Measurements from ENCODE around the gene BOD1L1.
"Not testable (repeated sequence)": the region's sequence is repeated elsewhere in the genome, so short reads cannot be mapped to it uniquely, and the experiment has no call there.

Gene BOD1L1

DNA sequence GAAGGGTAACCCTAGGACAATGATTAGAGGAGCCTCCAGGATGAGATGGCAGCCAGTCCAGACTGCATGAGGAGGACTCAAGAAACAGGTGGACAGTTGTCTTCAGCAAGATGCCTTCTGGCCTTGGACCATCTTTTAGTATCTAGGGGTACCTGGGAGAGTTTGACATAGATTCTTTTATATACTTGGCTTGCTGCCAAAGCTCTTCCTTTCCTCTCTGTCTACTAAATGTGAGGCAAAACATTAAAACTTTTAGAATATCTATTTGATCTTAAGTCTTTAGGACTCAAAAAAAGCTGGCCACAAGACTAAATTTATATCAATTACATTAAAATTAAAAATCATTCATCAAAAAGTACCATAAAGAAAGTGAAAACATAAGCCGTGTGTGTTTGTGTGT is 64.6 kb downstream of the BOD1L1 start:
- Mint-ChIP-seq H3K9me3 (no peaks in the 10 kb centered on the region), H3K27me3 (peaks cover 0 to 23% of the 10 kb centered on the region in 2 donors), H3K36me3 (ENCODE audit: insufficient read depth) (peaks cover 5% of the 10 kb centered on the region), H3K27ac (no peak overlapping the region), H3K4me3 (no peak overlapping the region), H3K4me1 (ENCODE audit: low read depth in 2 of 2) (no peaks in the 10 kb centered on the region)
- ATAC-seq (replicated peaks) = no peak
- DNase-seq = no peak

DNA sequence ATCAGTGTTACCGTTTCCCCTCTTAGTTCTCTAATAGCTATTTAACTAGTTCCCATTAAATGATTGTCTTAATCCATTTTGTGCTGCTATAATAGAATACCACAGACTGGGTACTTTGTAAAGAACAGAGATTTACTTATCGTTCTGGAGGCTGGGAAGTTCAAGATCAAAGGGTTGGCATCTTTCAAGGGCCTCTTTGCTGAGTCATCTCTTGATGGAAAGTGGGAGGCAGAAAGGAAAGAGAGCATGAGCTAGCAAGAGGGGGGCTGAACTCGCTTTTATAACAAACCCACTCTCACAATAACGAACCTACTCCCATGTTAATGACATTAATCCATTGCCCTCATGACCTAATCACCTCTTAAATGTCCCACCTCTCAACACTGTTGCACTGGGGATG is 65.9 kb downstream of the BOD1L1 start:
- no peaks in the 10 kb centered on the region for H3K9me3 Mint-ChIP-seq
- peaks cover 9 to 33% of the 10 kb centered on the region in 2 donors for H3K27me3 Mint-ChIP-seq
- DNase-seq (no peak), ATAC-seq (replicated peaks) (no peak)
- peaks cover 5% of the 10 kb centered on the region for H3K36me3 Mint-ChIP-seq (ENCODE audit: insufficient read depth)
- H3K4me1 Mint-ChIP-seq (ENCODE audit: low read depth in 2 of 2) = no peaks in the 10 kb centered on the region
- H3K27ac Mint-ChIP-seq = no peak overlapping the region
- H3K4me3 Mint-ChIP-seq = no peak overlapping the region

DNA sequence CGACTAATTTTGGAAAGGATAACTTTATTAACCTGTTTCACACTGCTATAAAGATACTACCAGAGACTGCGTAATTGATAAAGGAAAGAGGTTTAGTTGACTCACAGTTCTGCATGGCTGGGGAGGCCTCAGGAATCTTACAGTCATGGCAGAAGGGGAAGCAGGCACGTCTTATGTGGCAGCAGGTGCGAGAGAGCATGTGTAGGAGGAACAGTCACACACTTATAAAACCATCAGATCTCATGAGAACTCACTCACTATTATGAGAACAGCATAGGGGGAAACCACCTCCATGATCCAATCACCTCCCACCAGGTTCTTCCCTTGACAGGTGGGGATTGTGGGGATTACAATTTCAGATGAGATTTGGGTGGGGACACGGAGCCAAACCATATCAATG is 67.4 kb downstream of the BOD1L1 start:
- not testable (repeated sequence) for H3K27ac Mint-ChIP-seq; H3K36me3 Mint-ChIP-seq (ENCODE audit: insufficient read depth); H3K4me3 Mint-ChIP-seq; DNase-seq; H3K9me3 Mint-ChIP-seq; H3K4me1 Mint-ChIP-seq (ENCODE audit: low read depth in 2 of 2); ATAC-seq (replicated peaks)
- H3K27me3 Mint-ChIP-seq = peaks cover 12 to 37% of the 10 kb centered on the region in 2 donors

DNA sequence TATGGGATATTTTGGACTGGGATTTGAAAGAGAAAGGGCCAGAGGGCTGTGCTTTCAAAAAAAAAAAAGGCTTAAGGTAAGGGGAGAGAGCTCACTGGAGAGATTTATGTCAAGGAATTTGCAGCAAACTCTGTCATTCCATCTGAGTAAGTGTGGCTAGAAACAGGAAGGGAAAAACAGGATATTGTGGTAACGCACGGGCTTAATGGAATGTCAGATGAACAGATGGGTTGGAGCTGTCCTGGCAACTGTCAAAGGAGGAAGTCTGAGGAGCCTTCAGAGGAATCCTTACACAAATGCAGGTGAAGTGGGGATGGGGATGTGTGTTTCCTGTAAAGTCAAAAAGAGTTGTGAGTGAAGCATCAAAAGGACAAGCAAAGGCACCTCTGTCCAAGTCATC is 68.1 kb downstream of the BOD1L1 start:
- Mint-ChIP-seq H3K27ac (no peak overlapping the region), H3K27me3 (peaks cover 14 to 37% of the 10 kb centered on the region in 2 donors), H3K4me3 (no peak overlapping the region), H3K4me1 (ENCODE audit: low read depth in 2 of 2) (no peaks in the 10 kb centered on the region), H3K36me3 (ENCODE audit: insufficient read depth) (no peaks in the 10 kb centered on the region), H3K9me3 (no peaks in the 10 kb centered on the region)
- DNase-seq (no peak), ATAC-seq (replicated peaks) (no peak)

DNA sequence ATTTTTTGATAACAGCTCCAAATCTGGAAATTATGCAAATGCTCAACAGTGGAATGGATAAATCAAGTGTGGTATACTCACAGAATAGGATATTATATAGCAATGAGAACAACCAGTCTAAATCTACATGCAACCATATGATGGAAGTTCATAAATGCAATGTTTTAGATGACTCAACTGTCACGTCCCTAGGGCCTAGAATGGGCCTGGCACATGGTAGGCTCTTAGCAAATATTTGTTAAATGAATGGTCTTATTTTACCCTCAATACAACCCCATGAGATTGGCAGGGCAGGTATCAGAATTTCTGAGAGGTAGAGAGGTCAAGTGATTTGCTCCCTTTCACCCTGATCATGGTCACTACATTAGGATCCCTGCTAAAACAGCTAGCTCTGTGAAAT is 68.6 kb downstream of the BOD1L1 start:
- ATAC-seq (replicated peaks) (no peak), DNase-seq (no peak)
- H3K36me3 Mint-ChIP-seq (ENCODE audit: insufficient read depth) = no peaks in the 10 kb centered on the region
- no peaks in the 10 kb centered on the region for H3K4me1 Mint-ChIP-seq (ENCODE audit: low read depth in 2 of 2)
- H3K27me3 Mint-ChIP-seq = peaks cover 20 to 40% of the 10 kb centered on the region in 2 donors
- H3K27ac Mint-ChIP-seq = no peak overlapping the region
- no peak overlapping the region for H3K4me3 Mint-ChIP-seq
- no peaks in the 10 kb centered on the region for H3K9me3 Mint-ChIP-seq

DNA sequence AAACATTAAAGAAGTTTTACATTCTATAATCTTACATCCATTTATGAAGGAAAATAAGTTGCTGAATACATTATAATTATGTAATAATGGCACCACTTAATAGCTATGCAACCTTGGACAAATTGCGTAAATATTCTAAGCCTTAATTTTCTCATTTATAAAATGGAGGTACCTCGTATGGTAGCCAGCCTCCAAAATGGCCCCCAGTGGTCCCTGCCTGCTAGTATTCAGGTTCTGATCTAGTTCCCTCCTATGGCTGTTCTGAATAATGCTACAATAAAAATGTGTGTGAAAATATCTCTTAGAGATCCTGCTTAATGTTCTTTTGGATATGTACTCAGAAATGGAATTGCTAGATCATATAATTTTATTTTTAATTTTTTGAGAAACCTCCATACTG is 72.2 kb downstream of the BOD1L1 start:
- H3K36me3 Mint-ChIP-seq (ENCODE audit: insufficient read depth) = no peaks in the 10 kb centered on the region
- H3K4me3 Mint-ChIP-seq = no peak overlapping the region
- H3K27me3 Mint-ChIP-seq = peaks cover 55 to 62% of the 10 kb centered on the region in 2 donors

DNA sequence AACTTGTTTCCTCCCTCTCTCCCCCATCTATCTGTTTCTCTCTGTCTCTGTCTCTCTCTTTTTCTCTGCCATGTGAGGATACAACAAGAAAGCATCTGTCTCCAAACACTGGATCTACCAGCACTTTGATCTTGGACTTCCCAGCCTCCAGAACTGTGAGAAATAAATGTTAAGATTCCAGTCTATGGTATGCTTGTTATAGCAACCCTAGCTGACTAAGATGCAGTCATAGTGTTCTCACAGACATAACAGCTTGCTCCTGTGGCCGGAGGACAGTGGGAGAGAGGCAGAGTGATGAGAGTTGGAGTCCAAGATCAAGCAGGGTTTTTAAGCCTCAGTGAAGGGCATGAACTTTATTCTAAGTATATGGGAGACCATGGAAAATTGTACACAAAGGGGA is 74.4 kb downstream of the BOD1L1 start:
- Mint-ChIP-seq H3K9me3 (no peaks in the 10 kb centered on the region), H3K27ac (no peak overlapping the region), H3K4me1 (ENCODE audit: low read depth in 2 of 2) (peaks cover 6 to 7% of the 10 kb centered on the region in 2 donors), H3K4me3 (no peak overlapping the region), H3K36me3 (ENCODE audit: insufficient read depth) (no peaks in the 10 kb centered on the region), H3K27me3 (peaks cover 70 to 74% of the 10 kb centered on the region in 2 donors)
- DNase-seq (no peak), ATAC-seq (replicated peaks) (no peak)

More for the DNA sequence above, 72.2 kb downstream of the BOD1L1 start:
- Mint-ChIP-seq H3K9me3 (no peaks in the 10 kb centered on the region), H3K4me1 (ENCODE audit: low read depth in 2 of 2) (no peaks in the 10 kb centered on the region), H3K27ac (no peak overlapping the region)
- ATAC-seq (replicated peaks) (no peak), DNase-seq (no peak)

DNA sequence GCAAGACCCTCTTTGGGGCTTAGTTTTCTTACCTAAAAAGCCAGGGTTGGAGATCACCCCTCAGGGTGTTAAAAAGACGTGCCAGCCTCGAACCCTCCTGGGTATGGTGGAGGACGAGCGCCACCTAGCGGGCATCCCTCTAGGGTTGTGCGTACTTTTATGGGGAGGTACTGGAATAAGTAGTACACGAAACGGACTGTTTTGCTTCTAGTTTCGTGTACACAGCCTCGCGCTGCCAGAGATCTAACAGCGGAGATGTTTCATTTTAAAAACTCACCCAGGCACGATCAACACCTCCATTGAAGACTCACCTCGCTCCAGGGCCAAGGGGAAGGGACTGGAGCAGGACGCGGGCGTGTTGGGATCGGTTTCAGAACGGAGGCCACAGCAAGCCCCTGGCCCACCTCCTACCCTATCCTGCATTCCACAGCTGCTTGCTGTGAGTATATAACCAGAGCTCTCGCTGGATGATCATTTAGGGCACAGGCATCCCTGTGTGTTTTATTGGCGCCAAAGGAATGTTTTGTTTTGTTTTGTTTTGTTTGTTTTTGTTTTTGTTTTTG is 78.5 kb downstream of the BOD1L1 start:
- H3K9me3 Mint-ChIP-seq = no peaks in the 10 kb centered on the region
- H3K27me3 Mint-ChIP-seq = peaks cover 80 to 85% of the 10 kb centered on the region in 2 donors
- ATAC-seq (replicated peaks) (peak; percentile 62), DNase-seq (peak; percentile 68 to 72 (median 69))
- H3K36me3 Mint-ChIP-seq (ENCODE audit: insufficient read depth) = peaks cover 4% of the 10 kb centered on the region
- peaks cover 19 to 22% of the 10 kb centered on the region in 2 donors for H3K4me1 Mint-ChIP-seq (ENCODE audit: low read depth in 2 of 2)
- peak overlapping the region; percentile 50 to 56 for H3K4me3 Mint-ChIP-seq
- H3K27ac Mint-ChIP-seq = peak overlapping the region in 1 of 2 donors; percentile 9

DNA sequence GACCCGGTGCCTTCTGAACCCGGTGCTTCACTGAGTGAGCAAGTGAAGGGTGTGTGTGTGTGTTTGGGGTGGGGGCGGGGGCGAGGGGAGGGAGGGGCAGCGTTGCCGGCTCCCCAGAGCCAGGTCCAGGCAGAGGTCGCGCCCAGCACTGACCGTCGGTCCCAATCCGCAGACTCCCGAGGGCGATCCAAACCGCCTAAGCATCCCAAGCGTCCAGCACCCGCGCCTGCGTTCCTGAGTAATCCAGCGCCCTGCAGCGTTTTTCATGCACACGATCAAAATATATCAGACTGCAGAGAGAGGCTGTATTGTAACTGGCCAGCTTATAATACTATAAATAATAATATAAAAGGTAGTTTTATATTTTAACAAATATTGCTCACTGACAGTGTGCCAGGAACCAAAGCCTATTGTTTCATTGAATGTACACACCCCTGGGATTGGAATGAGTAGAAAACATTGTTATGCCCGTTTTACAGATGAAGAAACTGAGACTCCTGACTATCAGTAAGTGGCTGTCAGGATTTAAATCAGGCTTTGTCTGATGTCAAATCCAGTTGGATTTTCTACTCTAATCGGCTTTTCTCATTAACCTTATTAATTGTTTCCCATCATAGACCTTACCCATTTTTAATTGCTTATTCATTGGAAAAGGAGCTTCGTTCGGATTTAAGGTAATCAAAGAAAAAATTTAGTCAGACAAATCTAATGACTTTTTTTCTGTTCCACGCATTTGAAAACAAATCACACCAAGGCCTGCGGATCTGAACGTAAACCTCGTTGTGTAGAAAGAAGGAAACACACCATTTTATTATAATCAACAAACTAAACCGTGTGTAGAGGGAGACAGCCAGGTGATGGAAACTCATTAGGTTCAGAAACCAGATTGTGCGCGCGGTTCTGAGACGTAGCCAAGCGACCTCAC is 79.2 kb downstream of the BOD1L1 start:
- no peak for DNase-seq
- H3K36me3 Mint-ChIP-seq (ENCODE audit: insufficient read depth) = peaks cover 4% of the 10 kb centered on the region
- H3K4me3 Mint-ChIP-seq = peak overlapping the region; percentile 75 to 77
- H3K27me3 Mint-ChIP-seq = peaks cover 76 to 84% of the 10 kb centered on the region in 2 donors
- H3K9me3 Mint-ChIP-seq = no peaks in the 10 kb centered on the region
- H3K27ac Mint-ChIP-seq = peak overlapping the region in 1 of 2 donors; percentile 9
- H3K4me1 Mint-ChIP-seq (ENCODE audit: low read depth in 2 of 2) = peaks cover 19 to 22% of the 10 kb centered on the region in 2 donors
- no peak for ATAC-seq (replicated peaks)

DNA sequence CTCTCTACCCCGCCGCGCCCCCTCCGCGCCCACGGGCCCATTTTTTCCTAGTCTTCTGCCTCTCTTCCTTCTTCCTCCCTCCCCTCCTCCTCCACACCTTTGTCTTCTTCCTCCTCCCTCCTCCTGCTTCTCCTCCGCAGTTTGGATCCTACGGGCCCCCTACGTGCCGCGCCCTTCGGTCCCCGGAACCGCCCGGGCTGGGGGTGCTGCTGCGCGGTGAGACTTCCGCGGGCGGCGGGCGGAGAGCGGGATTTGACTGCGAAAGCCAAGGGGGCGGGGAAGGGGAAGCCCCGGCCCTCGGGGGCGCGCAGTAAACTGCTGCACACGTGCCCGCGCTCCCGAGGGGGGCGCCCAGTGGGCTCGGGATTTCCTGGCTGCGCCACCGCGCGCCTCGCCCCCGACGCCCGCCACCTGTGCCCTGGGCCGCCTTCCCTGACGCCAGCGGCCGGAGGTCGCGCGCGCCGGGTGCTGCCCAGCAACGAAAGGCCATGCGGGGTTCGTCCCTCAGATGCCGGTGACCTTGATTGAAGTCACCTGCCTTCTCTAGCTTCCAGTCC is 80.0 kb downstream of the BOD1L1 start:
- Mint-ChIP-seq H3K27ac (no peak overlapping the region), H3K4me3 (peak overlapping the region; percentile 75 to 77), H3K9me3 (no peaks in the 10 kb centered on the region), H3K4me1 (ENCODE audit: low read depth in 2 of 2) (peaks cover 22 to 25% of the 10 kb centered on the region in 2 donors), H3K36me3 (ENCODE audit: insufficient read depth) (peaks cover 8% of the 10 kb centered on the region), H3K27me3 (peaks cover 76 to 86% of the 10 kb centered on the region in 2 donors)
- peak; percentile 51 for ATAC-seq (replicated peaks)
- peak in 1 of 3 experiments; percentile 34 for DNase-seq

DNA sequence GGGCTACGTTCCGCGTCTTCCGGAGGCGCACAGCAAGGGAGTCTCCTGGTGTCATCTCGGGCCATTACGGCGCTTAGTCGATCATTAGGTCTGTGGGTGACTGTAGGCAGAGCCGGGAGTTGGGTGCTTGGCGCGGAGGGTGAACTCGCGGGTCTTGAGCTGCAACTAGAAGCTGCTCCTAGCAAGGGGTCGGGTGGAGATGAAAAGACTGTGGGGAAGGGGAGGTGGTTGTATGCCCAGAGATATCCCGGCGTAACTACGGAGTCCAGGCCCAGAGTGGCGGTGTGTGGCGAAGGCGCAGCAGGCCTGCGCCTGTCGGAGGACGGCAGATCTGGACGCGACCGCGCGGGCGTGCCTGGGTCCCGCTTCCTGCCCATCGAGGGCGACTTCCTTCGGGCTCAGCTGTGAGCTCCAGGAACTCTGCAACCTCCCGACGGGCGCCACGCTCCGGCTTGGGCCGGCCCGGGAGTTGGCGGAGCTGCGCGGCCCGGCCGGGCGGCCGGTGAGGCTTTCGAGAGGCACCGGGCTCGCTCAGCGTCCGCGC is 80.5 kb downstream of the BOD1L1 start:
- Mint-ChIP-seq H3K36me3 (ENCODE audit: insufficient read depth) (peaks cover 9% of the 10 kb centered on the region), H3K4me1 (ENCODE audit: low read depth in 2 of 2) (peaks cover 22 to 25% of the 10 kb centered on the region in 2 donors), H3K4me3 (peak overlapping the region; percentile 75 to 77), H3K27ac (no peak overlapping the region), H3K9me3 (no peaks in the 10 kb centered on the region), H3K27me3 (peaks cover 72 to 88% of the 10 kb centered on the region in 2 donors)
- DNase-seq (no peak), ATAC-seq (replicated peaks) (peak; percentile 11)

DNA sequence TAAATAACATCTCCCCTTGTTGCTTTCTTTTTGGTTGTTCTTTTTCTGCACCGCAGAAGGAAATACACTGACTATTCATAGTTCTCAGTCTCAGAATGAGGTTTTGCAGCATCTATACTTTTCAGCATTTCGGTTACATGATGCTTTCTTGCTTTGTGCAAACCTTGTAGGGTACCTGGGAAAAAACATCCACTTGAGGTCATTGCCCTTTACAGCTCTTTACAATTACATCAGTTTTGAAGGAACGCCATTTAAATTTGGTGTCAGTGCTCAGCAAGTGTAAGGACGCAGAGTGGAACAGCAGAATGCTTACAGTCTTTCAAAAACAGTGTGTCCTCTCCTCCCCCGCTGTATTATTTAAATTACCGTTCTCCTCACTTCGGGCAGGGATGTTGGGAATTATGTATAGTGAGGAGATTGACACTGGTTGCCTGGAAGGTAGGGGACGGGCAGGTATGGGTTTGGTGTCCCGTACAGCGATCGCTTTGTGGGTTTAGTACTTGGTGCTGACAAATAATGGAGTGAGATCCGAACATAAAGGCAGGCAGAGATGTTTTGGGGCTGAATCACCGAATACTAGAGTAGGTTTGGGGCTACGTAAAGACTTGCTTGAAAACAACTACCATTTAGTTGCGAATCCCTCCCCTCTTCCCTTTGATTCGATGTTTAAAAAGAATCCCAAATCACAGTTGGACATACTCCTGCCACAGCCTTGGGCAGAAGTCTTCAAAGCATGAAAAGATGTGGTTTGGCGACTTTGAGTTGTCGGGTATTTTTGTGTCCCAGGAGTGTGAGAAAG is 81.2 kb downstream of the BOD1L1 start:
- Mint-ChIP-seq H3K4me3 (peak overlapping the region; percentile 75 to 77), H3K4me1 (ENCODE audit: low read depth in 2 of 2) (peaks cover 22 to 28% of the 10 kb centered on the region in 2 donors), H3K27me3 (peaks cover 72 to 88% of the 10 kb centered on the region in 2 donors), H3K27ac (no peak overlapping the region), H3K9me3 (no peaks in the 10 kb centered on the region), H3K36me3 (ENCODE audit: insufficient read depth) (peaks cover 15% of the 10 kb centered on the region)
- DNase-seq = no peak
- ATAC-seq (replicated peaks) = no peak

DNA sequence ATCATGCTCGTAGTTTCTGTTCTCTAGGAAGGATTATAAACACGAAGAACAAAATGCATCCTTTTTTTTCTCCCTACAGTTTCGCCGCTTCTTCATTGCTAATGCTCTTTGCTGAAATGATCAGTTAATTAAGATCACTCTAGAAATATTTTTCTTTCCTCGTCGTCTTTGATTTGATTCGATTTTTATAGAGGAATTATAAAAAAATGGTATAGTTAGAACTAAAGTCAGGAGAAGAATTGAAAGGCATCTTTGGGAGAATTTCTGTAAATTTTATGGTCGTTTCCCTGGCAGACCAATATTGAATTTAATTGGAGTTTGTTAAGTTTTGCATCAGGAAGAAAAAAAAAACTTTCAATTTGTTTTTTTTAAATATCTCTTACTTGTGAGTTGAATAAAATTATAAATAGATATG is 82.1 kb downstream of the BOD1L1 start:
- peaks cover 72 to 88% of the 10 kb centered on the region in 2 donors for H3K27me3 Mint-ChIP-seq
- ATAC-seq (replicated peaks) = no peak
- H3K27ac Mint-ChIP-seq = no peak overlapping the region
- H3K4me3 Mint-ChIP-seq = peak overlapping the region; percentile 80 to 83
- H3K4me1 Mint-ChIP-seq (ENCODE audit: low read depth in 2 of 2) = peaks cover 28 to 29% of the 10 kb centered on the region in 2 donors
- H3K36me3 Mint-ChIP-seq (ENCODE audit: insufficient read depth) = peaks cover 15% of the 10 kb centered on the region
- no peaks in the 10 kb centered on the region for H3K9me3 Mint-ChIP-seq
- DNase-seq = no peak
